HepG2 (cell line): ENCODE results near the gene CD79A. TPM values are rescaled to one million over a fixed set of nuclear protein-coding genes. Genes with fewer than 3 reads are reported as not detected.

Experiments used
- KDM5B ChIP-seq: sonication (generic); formaldehyde crosslinking; IDR thresholded peaks from 2 replicates; pipeline ENCODE4 v1.4.0; 2020; ENCODE audit warnings: missing genetic modification reagents, mild to moderate bottlenecking, borderline replicate concordance
- PITX1 ChIP-seq: sonication (generic); formaldehyde crosslinking; IDR thresholded peaks from 2 replicates; pipeline ENCODE4 v1.5.1; 2020; ENCODE audit warnings: mild to moderate bottlenecking, missing genetic modification reagents
- RNF2 ChIP-seq: fragments of 450-650 bp; conservative IDR thresholded peaks from 2 replicates; pipeline ENCODE4 v1.6.1; 2016; ENCODE audit warnings: low read depth
- YEATS2 ChIP-seq: sonication (generic); formaldehyde crosslinking; IDR thresholded peaks from 2 replicates; pipeline ENCODE4 v1.4.0; 2020; ENCODE audit warnings: missing genetic modification reagents, borderline replicate concordance
- ZKSCAN5 ChIP-seq: sonication (generic); formaldehyde crosslinking; IDR thresholded peaks from 2 replicates; pipeline ENCODE4 v1.5.1; 2020; ENCODE audit warnings: mild to moderate bottlenecking, missing genetic modification reagents
- ZNF256 ChIP-seq: sonication (generic); formaldehyde crosslinking; conservative IDR thresholded peaks from 2 replicates; pipeline ENCODE4 v1.4.0; 2020; ENCODE audit warnings: missing genetic modification reagents
- ZNF501 ChIP-seq: sonication (generic); formaldehyde crosslinking; IDR thresholded peaks from 2 replicates; pipeline ENCODE4 v1.5.1; 2020; ENCODE audit warnings: mild to moderate bottlenecking, moderate library complexity, missing genetic modification reagents
- ZNF558 ChIP-seq: sonication (generic); formaldehyde crosslinking; IDR thresholded peaks from 2 replicates; pipeline ENCODE4 v1.9.0; 2022; ENCODE audit warnings: mild to moderate bottlenecking, missing genetic modification reagents, borderline replicate concordance
- polyA plus RNA-seq, 8 experiments: library from polyadenylated mRNA; depleted of rRNA in 3 of 8; stranded (reverse) in 7 of 8; unstranded in 1 of 8; fragments of >200 nt; fragmentation: Illumina TruSeq in 4 of 8; extraction: Trizol in 4 of 8; gene quantifications; 2 replicates each; pipeline versions ENCODE4 v1.2.1 to v1.2.3, GENCODE V29; 2011 to 2016; ENCODE audit warnings: low read depth in 4 of 8, missing spikeins in 1 of 8, mixed read lengths in 1 of 8; ENCODE audit not compliant: insufficient read depth in 1 of 8
- total RNA-seq, 5 experiments: library from RNA; depleted of rRNA; stranded (reverse); fragments of >200 nt; fragmentation: Illumina TruSeq; extraction: Trizol; gene quantifications; 2 replicates each; pipeline ENCODE4 v1.2.3, GENCODE V29; 2016; ENCODE audit warnings: low read depth in 1 of 5
- TF ChIP-seq, protein P1 (sequence below): sonication (generic); formaldehyde crosslinking; IDR thresholded peaks from 2 replicates; pipeline ENCODE4 v1.8.1; 2022; ENCODE audit warnings: mild to moderate bottlenecking, missing genetic modification reagents
- TF ChIP-seq, protein P2 (sequence below): sonication (generic); formaldehyde crosslinking; IDR thresholded peaks from 2 replicates; pipeline ENCODE4 v1.4.0; 2020; ENCODE audit warnings: missing genetic modification reagents
- TF ChIP-seq, protein P3 (sequence below): sonication (generic); formaldehyde crosslinking; IDR thresholded peaks from 2 replicates; pipeline ENCODE4 v1.4.0; 2020; ENCODE audit warnings: mild to moderate bottlenecking, missing genetic modification reagents
- TF ChIP-seq, protein P4 (sequence below), 2 experiments: sonication (generic) in 1 of 2; formaldehyde crosslinking in 1 of 2; IDR thresholded peaks; 2 replicates each; pipeline versions ENCODE4 v1.5.1 to v1.6.1; 2011 to 2020; ENCODE audit warnings: borderline replicate concordance in 1 of 2, low read depth in 1 of 2, low read length in 1 of 2, mild to moderate bottlenecking in 1 of 2, missing genetic modification reagents in 1 of 2, moderate library complexity in 1 of 2
- TF ChIP-seq, protein P5 (sequence below): sonication (generic); formaldehyde crosslinking; IDR thresholded peaks from 2 replicates; pipeline ENCODE4 v1.8.1; 2023; ENCODE audit warnings: mild to moderate bottlenecking, missing genetic modification reagents
- TF ChIP-seq, protein P6 (sequence below): sonication (generic); formaldehyde crosslinking; conservative IDR thresholded peaks from 2 replicates; pipeline ENCODE4 v1.4.0; 2020; ENCODE audit warnings: missing genetic modification reagents

CD79A gene
- total and polyA plus RNA-seq, 2 of the 13 experiments (the other 11 are each of a cell fraction or from before 2014, with no cell fraction given) = 0.24 to 0.33 TPM

DNA sequence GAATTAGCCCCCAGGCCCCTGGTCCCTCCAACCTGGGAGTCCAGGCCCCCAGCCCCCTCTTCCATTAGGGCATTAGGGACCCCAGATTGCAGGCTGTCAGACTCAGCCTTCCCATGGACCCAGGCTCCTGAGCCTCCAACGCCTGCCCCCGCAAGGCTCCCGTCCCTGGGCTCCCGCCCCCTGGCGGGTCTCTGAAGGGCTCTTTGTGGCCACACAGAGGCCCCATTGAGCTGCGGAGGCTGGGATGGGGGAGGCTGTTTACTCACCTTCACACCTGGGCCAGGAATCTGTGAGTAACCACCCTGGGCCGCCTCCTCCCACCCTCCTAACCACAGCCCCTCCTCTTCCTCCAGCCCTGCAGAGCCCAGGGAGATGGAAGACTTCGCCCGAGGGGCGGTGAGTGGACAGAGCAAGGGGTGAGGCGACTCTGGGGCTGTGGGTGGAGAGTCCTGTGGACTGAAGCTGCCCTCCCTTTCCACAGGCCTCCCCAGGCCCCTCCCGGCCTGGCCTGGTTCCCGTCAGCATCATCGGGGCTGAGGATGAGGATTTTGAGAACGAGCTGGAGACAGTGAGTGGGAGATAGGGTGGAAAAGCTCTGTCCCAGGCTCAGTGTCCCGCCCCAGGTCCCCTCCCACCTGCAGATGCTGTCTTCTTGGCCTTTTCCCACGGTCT lies 10.8 kb downstream of the CD79A start (continued):
- TF ChIP-seq, protein P1, sequence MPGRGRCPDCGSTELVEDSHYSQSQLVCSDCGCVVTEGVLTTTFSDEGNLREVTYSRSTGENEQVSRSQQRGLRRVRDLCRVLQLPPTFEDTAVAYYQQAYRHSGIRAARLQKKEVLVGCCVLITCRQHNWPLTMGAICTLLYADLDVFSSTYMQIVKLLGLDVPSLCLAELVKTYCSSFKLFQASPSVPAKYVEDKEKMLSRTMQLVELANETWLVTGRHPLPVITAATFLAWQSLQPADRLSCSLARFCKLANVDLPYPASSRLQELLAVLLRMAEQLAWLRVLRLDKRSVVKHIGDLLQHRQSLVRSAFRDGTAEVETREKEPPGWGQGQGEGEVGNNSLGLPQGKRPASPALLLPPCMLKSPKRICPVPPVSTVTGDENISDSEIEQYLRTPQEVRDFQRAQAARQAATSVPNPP (CRISPR knock-in tag) = no peak; the same call in 1 of the 2 replicates
- TF ChIP-seq ZNF558 (no peak), KDM5B (peak; percentile 34; the same call in 1 of the 2 replicates), YEATS2 (peak; percentile 51; the same call in 1 of the 2 replicates), ZKSCAN5 (CRISPR knock-in tag) (no peak), ZNF501 (CRISPR knock-in tag) (peak; percentile 80), PITX1 (peak; percentile 67; the same call in 1 of the 2 replicates), ZNF256 (no peak), RNF2 (no peak)
- TF ChIP-seq, protein P2, sequence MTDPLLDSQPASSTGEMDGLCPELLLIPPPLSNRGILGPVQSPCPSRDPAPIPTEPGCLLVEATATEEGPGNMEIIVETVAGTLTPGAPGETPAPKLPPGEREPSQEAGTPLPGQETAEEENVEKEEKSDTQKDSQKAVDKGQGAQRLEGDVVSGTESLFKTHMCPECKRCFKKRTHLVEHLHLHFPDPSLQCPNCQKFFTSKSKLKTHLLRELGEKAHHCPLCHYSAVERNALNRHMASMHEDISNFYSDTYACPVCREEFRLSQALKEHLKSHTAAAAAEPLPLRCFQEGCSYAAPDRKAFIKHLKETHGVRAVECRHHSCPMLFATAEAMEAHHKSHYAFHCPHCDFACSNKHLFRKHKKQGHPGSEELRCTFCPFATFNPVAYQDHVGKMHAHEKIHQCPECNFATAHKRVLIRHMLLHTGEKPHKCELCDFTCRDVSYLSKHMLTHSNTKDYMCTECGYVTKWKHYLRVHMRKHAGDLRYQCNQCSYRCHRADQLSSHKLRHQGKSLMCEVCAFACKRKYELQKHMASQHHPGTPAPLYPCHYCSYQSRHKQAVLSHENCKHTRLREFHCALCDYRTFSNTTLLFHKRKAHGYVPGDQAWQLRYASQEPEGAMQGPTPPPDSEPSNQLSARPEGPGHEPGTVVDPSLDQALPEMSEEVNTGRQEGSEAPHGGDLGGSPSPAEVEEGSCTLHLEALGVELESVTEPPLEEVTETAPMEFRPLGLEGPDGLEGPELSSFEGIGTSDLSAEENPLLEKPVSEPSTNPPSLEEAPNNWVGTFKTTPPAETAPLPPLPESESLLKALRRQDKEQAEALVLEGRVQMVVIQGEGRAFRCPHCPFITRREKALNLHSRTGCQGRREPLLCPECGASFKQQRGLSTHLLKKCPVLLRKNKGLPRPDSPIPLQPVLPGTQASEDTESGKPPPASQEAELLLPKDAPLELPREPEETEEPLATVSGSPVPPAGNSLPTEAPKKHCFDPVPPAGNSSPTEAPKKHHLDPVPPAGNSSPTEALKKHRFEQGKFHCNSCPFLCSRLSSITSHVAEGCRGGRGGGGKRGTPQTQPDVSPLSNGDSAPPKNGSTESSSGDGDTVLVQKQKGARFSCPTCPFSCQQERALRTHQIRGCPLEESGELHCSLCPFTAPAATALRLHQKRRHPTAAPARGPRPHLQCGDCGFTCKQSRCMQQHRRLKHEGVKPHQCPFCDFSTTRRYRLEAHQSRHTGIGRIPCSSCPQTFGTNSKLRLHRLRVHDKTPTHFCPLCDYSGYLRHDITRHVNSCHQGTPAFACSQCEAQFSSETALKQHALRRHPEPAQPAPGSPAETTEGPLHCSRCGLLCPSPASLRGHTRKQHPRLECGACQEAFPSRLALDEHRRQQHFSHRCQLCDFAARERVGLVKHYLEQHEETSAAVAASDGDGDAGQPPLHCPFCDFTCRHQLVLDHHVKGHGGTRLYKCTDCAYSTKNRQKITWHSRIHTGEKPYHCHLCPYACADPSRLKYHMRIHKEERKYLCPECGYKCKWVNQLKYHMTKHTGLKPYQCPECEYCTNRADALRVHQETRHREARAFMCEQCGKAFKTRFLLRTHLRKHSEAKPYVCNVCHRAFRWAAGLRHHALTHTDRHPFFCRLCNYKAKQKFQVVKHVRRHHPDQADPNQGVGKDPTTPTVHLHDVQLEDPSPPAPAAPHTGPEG = no peak
- TF ChIP-seq, protein P3, sequence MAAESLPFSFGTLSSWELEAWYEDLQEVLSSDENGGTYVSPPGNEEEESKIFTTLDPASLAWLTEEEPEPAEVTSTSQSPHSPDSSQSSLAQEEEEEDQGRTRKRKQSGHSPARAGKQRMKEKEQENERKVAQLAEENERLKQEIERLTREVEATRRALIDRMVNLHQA (CRISPR knock-in tag) = no peak
- TF ChIP-seq, protein P4, sequence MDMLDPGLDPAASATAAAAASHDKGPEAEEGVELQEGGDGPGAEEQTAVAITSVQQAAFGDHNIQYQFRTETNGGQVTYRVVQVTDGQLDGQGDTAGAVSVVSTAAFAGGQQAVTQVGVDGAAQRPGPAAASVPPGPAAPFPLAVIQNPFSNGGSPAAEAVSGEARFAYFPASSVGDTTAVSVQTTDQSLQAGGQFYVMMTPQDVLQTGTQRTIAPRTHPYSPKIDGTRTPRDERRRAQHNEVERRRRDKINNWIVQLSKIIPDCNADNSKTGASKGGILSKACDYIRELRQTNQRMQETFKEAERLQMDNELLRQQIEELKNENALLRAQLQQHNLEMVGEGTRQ (IDR thresholded peaks at IDR 0.05; ENCODE audit: low read depth, low read length) = no peak
- TF ChIP-seq, protein P4 (CRISPR knock-in tag; IDR thresholded peaks at IDR 0.05; ENCODE audit: borderline replicate concordance) = no peak
- TF ChIP-seq, protein P5, sequence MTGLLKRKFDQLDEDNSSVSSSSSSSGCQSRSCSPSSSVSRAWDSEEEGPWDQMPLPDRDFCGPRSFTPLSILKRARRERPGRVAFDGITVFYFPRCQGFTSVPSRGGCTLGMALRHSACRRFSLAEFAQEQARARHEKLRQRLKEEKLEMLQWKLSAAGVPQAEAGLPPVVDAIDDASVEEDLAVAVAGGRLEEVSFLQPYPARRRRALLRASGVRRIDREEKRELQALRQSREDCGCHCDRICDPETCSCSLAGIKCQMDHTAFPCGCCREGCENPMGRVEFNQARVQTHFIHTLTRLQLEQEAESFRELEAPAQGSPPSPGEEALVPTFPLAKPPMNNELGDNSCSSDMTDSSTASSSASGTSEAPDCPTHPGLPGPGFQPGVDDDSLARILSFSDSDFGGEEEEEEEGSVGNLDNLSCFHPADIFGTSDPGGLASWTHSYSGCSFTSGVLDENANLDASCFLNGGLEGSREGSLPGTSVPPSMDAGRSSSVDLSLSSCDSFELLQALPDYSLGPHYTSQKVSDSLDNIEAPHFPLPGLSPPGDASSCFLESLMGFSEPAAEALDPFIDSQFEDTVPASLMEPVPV (CRISPR knock-in tag) = peak; percentile 83; the same call in 1 of the 2 replicates
- TF ChIP-seq, protein P6, sequence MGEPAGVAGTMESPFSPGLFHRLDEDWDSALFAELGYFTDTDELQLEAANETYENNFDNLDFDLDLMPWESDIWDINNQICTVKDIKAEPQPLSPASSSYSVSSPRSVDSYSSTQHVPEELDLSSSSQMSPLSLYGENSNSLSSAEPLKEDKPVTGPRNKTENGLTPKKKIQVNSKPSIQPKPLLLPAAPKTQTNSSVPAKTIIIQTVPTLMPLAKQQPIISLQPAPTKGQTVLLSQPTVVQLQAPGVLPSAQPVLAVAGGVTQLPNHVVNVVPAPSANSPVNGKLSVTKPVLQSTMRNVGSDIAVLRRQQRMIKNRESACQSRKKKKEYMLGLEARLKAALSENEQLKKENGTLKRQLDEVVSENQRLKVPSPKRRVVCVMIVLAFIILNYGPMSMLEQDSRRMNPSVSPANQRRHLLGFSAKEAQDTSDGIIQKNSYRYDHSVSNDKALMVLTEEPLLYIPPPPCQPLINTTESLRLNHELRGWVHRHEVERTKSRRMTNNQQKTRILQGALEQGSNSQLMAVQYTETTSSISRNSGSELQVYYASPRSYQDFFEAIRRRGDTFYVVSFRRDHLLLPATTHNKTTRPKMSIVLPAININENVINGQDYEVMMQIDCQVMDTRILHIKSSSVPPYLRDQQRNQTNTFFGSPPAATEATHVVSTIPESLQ = no peak
